ENCODE results near the gene MYO1F.

- TF ChIP-seq CTCF (IDR thresholded peaks at IDR 0.05), result peak in 1 of 7 experiments; percentile 4
- TF ChIP-seq POLR2A (IDR thresholded peaks at IDR 0.05), result no peak
Measured at GRCh38 chr19:8491574-8491973, 85.7 kb downstream of the MYO1F start.
